GM19372 (cell line): Measurements from ENCODE around the gene SCUBE1.

Source experiments
- ATAC-seq: cut with Tn5 transposase; IDR thresholded peaks from one replicate; pipeline ENCODE4 v1.9.1; 2021; ENCODE audit warnings: mild to moderate bottlenecking, low read depth, moderate library complexity; ENCODE audit not compliant: unreplicated experiment

SCUBE1 gene

DNA sequence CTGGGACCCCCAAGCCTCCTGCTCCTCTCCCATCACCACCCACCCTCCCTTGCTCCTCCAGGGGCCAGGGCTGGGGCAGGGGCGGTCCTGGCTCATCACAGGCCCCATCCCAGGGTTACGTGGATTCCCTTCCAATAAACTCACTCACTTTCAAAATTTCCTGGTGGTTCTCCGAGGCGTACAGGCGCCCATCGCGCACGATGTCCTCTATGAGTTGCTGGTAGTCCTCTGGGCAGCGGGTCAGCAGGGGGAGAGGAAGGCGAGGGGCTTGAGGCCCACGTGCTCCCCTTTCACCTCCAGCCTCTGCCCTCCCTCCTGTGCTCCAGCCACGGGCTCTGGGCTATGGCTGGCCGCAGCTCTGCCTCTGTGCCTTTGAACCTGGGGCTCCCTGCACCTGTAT lies 135.8 kb downstream of the SCUBE1 start:
- no peak for ATAC-seq

DNA sequence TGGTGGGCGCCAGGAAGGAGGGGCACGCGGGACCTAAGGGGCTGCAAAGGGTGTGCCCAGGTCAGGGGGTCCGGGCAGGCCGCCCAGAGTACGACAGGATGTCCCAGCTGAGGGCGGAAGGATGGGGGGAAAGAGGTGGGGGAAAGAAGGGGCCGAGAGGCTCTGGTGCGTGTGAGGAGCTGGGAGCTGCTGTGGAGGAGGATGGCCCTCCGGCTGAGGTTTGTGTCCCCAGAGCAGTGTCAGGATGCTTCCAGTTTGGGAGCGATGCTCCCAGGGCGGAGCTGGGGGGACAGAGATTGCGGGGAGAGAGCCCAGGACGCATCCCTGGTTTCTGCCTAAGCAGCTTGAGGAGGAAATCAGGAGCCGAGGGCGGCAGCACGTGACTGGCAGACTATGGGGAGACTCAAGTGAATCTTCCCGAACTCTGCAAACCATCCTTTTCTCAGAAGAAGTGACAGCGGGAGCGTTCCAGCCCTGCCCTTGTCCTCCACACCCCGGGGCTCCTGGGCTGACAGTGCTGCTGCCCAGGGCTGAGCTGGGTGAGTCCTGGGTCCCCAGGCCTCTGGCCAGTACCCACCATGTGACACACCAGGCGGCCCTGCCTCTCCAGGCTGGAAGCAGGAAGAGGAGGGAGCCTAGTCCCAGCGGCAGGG lies 136.5 kb downstream of the SCUBE1 start:
- ATAC-seq = no peak

DNA sequence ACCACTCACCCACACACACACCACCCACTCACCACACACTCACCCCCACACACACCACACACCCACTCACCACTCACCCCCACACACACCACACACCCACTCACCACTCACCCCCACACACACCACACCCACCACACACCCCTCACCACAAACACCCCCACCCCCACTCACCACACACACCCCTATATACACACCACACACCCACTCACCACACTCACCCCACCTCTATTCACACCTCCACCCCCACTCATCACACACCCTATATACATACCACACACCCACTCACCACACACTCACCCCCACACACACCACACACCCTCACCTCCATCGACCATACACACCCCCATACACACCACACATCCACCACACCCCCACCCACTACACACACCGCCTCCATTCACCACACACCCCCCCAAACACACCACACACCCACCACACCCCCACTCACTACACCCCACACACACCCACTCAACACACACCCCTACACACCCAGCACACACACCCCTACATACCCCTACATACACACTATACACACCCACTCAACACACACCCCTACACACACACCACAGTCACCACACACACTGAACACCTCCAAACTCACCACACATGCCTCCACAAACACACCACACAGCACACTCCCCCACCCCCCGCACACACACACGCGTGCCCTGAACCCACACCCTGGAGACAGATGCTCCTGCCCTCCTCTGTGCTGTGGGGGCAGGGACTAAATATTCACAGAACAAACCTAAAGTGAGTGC lies 137.2 kb downstream of the SCUBE1 start:
- ATAC-seq = no peak

DNA sequence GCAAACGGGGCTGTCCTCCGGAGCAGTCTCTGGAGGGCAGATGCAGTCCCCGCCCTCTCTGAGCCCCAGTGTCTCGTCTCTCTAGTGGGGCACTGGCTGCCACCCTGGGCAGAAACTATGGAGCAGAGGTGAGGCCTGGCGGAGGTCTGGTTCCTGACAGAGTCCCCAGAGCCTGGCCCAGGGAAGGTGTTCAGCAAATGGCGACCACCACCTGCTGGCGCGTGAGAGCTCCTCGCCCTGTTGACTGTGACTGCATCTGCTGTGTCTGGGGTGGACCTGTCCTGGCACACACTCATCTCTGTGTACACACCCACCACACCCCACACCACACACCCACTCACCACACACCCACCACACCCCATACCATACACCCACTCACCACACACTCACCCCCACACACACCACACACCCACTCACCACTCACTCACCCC lies 137.9 kb downstream of the SCUBE1 start:
- ATAC-seq = no peak

DNA sequence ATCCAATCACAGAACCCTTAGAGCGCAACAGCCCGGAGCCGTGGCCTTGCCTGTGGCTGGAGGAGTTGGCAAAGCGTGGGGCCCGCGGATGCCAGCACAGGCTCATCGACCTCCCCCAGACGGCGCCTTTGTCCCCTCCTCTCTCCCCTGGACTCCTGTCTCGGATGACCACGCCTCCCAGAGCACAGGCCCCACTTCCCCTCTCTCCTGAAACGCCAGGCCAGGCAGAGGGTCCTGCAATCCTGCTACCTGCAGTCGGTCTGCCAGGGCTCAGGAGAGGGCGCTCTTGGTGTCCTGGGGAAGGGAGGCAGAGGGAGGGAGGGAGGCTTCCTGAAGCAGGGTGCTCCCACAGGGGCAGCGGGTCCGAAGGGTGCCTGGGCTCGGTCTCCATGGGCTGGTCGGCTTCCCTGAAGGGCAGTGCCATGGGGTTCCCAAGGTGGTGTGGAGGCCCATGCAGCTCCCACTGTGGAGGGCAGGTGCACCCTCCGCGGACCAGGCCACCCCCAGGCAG lies 139.6 kb downstream of the SCUBE1 start:
- no peak for ATAC-seq

DNA sequence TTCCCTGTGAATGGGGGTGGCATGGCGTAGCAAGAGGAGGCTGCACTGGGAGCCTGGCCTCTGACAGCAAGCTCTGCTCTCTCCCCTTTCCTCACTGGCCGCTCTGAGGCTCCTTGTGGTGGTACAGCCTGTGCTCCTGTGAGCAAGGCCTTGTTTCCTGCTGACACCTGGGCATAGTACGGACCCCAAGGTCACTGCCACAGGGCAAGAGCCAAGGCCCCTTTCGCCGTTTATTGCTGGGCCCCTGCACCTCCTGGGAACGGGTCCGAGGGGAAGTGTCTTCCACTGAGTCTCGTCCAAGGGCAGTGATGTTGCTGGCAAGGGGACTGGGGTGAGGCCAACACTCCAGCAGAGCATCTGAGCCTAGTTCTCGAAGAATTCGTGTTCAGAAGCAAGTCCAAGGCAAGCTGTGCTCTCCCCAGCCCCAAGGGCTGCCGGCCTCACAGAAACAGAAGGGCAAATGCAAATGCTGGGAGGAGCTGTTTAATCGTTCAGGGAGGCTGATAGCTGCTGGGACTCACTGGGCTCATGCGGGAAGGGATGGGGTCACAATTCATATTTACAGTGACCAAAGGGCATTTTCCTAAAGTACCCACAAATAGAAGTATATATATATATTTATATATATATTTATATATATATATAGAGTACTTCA lies 140.3 kb downstream of the SCUBE1 start:
- no peak for ATAC-seq

DNA sequence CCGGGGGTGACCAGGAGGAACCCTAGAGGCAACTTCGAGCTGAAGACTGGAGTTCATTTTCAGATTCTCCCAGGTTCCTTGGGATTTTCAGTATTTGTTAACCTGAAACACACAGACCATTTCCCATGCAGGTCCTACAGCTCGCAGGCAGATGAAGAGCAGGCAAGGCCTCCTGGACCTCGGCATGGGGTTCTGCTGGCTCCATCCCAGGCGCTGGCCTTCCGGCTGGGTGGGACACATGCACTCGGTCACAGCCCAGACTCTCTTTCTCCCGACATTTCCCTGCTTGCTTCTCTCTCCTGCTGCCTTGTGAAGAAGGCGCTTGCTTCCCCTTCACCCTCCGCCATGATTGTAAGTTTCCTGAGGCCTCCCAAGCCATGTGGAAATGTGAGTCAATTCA lies 140.8 kb downstream of the SCUBE1 start:
- ATAC-seq = no peak

DNA sequence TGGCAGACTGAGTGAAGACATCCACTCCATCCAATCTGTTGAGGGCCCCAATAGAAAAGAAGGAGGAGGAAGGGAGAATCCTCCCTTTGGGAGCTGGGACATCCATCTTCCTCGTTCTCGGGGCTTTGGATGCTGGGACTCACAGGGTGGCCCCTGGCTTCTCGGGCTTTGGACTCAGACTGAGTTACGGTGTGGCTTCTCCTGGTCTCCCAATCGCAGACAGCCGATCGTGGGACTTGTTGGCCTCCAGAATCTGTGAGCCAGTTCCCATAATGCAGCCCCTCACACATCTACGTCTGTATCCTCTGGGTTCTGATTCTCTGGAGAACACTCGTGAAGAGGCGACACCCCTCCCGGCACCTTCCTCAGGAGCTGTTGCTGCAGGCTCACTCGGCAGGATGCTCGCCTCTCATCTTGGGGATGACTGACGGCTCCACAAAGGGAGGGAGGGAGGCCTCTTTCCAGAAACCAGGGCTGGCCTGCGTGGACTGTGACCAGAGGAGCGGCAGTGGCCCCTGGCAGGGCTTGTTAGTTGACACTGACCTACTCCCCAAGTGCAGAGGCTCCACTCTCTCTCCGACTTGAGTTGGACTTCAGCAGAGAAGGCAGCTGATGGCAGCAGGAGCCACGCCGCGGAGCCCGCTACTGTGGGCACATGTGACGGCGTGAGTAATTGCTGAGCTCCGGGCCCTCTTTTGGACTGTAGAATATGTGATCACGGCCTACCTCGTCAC lies 141.5 kb downstream of the SCUBE1 start:
- no peak for ATAC-seq

DNA sequence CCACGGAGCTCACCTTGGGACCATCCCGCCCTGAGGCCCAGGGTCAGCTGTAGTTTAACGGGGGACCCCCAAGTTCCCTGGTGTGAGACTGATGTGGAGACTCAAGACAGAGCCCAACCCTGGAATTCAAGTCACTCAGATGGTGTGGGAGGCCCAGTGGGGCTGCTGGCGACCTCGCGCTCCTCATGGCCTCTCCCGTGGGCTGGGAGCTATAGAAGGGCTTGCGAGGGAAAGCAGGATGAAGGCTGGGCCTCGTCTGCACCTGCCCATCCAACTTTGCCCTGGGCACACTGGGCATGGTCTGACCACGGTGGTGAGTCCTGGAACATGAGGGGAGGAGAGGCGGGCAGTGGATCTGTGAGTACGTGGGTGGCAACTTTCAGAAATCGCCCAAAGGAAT lies 142.6 kb downstream of the SCUBE1 start:
- no peak for ATAC-seq

DNA sequence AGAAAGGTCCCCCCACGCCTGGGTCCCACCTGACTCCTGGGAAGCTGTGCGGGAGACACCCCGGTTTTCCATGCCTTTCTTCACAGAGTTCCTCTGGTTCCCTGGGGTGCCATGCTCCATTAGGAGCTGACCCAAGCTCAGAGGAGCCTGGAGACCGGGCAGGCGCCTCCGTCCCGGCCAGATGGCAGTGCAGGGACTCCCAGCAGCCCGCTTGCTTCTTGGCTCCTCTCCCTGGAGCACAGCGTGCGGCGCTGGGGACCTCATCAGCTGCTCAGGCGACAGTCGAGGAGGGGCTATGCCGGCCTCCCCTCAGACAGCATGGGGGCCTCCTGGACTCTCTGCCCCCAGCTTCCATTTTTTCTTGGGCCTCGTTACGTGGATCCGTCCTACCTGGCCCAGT lies 143.1 kb downstream of the SCUBE1 start:
- no peak for ATAC-seq

DNA sequence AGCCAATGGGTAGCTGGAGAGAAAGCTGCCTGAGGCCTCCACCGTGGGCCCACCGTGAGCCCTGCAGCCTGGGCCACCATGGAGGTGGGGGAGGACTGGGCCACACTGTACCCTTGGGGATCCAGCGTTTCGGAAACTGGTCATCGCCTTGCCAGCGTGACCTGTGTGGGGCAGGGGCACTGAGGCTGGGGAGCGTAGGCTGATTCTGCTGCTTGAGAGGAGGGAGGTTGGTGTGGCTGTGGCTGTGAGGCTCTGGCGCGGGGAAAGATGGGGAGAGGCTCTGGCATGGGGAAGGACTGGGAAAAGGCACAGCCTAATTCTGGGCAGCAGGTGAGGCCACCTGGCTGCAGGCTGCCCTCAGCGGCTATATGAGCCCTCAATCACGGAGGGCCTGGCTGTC lies 143.6 kb downstream of the SCUBE1 start:
- ATAC-seq = no peak

DNA sequence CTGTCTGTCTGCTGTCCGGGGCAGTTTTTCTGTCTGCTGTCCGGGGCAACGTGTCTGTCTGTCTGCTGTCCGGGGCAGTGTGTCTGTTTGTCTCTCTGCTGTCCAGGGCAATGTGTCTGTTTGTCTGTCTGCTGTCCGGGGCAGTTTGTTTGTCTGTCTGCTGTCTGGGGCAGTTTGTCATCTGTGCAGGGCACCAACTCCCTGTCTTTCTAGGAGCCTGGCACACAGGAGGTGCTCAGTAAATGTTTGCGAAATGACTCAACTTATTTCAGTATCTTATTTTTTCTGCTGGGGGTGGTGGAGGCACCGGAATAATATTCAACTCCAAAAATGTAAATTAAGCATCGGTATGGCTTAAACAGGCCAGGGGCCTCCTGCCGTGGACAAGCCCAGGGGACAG lies 144.2 kb downstream of the SCUBE1 start:
- no peak for ATAC-seq

DNA sequence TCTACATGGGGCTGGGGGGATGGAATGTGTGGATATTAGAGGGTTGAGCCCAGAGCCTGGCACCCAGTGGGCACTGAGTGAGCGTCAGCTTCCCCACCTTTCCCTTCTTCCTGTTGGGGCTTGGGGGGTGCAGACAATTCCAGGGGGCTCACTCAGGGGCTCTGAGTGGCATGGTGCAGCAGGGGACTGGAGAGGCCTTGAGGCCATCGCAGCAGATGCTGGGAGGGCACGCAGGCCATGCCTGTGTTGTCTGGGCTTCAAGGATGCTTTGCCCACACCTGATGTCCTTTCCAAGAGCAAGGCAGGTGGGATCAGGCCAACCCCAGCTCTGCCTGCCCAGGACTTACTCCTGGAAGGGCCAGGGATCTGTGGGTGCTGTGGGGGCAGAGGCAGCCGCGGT lies 145.0 kb downstream of the SCUBE1 start:
- no peak for ATAC-seq

DNA sequence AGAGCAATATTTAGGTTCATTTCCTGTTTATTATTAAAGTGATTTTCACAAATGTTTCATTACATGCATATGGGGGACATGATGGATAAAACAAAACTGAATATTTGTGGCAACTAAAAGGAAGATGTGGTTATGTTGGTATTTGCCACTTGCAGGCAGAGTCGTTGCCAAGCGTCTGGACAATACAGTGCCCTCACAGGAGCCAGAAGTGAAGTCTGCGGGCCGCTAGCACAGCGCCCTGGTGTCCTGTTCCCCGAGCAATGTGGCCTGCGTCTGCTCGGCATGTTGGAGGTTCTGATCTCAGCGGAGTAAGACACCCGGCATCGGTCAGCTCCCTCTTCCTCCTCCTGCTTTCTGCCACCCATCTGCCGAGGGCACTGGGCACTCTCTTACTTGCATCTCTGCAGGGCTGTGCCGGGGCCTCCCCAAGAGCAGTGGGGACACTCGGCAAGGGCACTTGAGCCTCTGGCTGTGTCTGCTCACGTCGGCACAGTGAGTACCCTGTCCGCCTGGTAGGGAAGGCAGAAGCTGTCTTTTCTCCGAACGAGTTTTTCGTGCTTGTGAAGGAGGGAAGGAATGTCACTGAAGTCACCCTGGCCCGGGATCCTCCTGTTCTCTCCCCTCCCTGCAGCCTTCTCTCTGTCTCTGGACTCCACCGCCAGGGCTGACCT lies 145.8 kb downstream of the SCUBE1 start:
- no peak for ATAC-seq

DNA sequence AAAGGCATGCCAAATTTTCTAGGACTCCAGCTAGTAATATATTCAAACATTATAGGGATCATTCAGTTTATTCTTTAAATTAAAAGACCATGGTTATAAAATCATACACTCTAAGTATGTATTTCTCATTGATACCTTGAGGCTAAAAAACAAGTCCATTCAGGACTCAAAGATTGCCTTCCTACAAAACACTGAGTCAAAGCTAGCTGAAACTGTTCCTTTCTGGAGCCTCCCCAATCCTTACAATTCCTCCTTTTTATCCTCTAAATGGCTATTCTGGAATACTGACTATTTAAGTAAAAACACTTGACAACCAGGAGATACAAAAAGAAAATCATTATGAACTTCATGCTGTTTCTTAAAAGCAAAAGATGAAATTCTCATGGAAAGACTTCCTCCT lies 151.3 kb downstream of the SCUBE1 start:
- ATAC-seq = no peak

DNA sequence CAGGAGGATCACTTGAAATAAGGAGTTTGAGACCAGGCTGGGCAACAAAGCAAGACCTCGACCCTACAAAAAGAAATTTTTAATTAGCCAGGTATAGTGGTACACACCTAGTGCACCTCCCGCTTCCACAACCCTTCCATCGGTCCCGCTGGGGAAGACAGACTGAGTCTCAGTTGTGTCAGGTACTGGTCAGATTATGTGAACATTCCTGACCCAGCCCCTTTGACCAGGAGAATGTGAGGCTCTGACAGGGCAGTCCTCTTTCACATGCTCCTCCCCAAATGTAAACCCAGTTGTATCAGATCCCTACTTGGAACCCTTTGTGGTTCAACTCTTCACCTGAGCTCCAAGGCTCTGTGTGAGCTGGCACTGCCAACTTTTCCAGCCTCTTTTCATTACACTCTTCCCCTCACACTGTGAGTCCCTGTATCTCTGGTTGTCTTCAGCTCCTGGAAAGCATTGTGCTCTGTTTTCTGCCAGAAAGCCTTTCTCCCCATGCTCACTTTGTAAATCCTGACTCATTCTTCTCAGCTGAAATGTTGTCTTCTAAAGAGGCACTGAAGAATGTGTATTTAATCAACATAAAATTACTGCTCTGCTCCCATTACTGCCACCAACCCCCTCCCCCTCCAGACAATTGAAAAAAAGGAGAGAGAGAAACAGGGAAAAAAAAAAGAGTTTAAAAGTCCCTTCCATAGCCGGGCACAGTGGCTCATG lies 154.2 kb downstream of the SCUBE1 start:
- no peak for ATAC-seq

DNA sequence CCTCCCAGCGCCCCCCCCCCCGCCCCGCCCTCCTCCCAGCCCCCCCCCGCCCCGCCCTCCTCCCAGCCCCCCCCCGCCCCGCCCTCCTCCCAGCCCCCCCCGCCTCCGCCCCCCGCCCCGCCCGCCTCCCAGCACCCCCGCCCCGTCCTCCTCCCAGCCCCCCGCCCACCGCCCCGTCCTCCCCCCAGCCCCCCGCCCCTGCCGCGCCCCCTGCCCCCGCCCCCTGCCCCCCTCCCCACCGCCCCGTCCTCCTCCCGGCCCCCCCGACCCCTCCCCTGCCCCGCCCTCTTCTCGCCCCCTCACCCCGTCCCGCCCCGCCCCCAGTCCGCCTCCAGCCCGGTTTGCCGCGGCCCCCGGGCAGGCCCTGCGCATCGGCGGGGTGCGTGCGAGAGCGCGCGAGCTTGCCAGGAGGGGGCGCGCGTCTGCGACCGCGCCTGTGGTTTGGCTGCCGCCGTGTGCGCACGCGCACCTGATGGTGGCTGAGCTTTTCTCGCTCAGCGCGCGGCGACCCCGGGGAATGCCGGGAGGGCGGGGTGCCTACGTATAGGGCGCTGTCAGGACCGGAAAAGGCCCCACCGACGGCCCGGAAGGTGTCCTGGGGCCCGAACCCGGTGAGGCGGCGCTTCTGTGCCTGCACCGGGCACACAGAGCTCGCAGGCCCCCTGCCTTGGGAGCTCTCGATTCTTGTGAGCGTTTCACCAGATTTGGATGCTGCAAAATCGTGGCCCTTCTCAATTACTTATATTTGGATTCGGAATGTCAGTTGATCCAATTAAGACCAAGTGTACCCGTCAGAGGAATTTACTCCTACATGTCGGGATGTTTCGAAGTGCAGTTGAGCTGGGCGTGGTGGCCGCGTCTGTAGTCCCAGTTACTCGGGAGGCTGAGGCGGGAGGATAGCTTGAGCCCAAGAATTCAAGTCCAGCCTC lies 155.7 kb downstream of the SCUBE1 start:
- ATAC-seq = peak; percentile 91

DNA sequence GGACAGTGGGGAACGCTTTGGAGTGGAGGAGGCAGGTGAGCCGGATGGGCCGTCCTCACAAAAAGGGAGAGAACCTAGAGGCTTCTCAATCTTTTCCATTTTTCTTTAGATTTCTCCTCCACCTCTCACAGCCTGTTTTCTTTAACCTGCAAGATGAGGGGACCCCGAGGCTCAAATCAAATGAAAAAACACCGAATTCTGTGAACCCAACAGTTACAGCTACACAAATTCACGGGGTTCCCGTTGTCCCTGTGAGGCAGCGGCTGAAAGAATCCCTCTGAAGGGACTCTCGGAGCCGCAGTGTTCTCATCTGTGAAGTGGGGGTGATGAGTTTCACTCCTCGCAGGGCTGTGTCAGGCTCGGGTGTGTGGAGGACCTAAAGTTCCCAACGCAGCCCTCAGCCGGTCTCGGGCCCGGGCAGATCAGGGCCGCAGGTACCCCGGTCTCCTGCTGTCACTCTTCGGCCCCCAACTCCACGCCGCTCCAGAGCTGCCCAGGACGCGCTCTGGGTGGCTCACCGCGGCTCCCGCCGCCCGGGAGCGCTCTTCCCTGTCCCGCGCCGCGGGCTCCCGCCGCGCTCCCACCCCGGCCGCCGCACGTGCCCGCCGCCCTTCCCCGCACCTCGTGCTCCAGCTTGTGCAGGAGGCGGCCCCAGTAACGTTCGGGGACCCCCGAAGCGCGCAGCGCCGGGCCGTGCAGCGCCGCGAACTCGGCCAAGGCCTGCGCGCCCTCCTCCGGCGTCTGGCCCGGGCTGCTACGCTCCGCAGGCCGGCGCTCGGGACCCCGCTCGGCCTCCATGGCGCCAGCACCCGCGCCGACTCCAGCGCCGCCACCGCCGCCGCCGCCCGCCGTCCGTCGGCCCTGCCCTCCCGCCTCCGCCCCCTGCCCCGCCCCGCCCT lies 156.7 kb downstream of the SCUBE1 start, which contains the start of gene TTLL12:
Gene TTLL12, minus strand, starts transcription at position 863 of the 899 bp plus-strand sequence. Its CDS starts 65 bp downstream, at position 798.
- peak; percentile 48 for ATAC-seq
